ENCODE measurements around the gene SNAP91. TPM values are rescaled to one million over a fixed set of nuclear protein-coding genes. Genes with fewer than 3 reads are reported as not detected.

SNAP91 gene
- total and polyA plus RNA-seq, 2 of the 8 experiments (the other 6 are each of a cell fraction or from before 2014, with no cell fraction given): 1.3 to 1.5 TPM

DNA sequence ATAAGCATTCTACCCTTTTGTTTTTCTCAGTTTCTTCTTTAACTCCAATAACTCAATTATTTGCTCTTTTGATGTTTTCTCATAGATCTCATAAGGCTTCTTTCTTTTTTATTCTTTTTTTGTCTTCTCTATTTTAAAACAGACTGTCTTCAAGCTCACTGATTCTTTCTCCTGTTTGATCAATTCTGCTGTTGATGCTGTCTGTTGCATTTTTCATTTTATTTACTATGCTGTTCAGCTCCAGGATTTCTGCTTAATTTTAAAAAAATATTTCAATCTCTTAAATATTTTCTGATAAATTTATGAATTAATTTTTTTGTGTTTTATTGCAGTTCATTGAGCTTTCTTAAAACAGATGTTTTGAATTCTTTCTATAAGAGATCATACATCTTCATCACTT, 48.1 kb upstream of the SNAP91 start:
- no peak overlapping the region for H3K56ac ChIP-seq (replicated peaks; ENCODE audit: insufficient read length, low read depth, low read length)
- CTCF ChIA-PET (ENCODE audit: partially characterized antibody): interaction anchor here (1.6 kb wide), 1 partner anchor 142 kb away, joined by 3 read pairs; no protein-coding TSS in a partner anchor
- H3K79me1 ChIP-seq (ENCODE audit: low read depth, low read length): no peaks in the 10 kb centered on the region
- H3K4me1 ChIP-seq (replicated peaks in 1 of 4; ENCODE audit: control insufficient read depth in 3 of 4, insufficient read depth in 4 of 4, low read length in 3 of 4): no peaks in the 10 kb centered on the region
- FAIRE-seq (no peak), DNase-seq (ENCODE audit: low read depth in 1 of 2, low spot score in 2 of 2) (no peak)
- no peak overlapping the region for H2BK12ac ChIP-seq (ENCODE audit: low read depth, low read length)
- no peak overlapping the region for H2BK15ac ChIP-seq (ENCODE audit: low read length)
- no peak overlapping the region for H2BK20ac ChIP-seq (ENCODE audit: low read length)
- no peak overlapping the region for H2BK120ac ChIP-seq (replicated peaks; ENCODE audit: low read depth, low read length)
- no peak overlapping the region for H3K4me2 ChIP-seq (ENCODE audit: insufficient read depth in 1 of 2, low read depth in 2 of 2, low read length in 2 of 2)
- no peak overlapping the region for H2AFZ ChIP-seq (ENCODE audit: low read length)
- no peak overlapping the region for H3K4ac ChIP-seq (replicated peaks; ENCODE audit: insufficient read length, low read depth, low read length)
- 0 out of 4 replicates have a peak, but pooled peaks cover 0 to 3% of the 10 kb centered on the region in 2 experiments for H3K9me3 ChIP-seq (ENCODE audit: insufficient read depth in 2 of 2, low read depth in 1 of 2, low read length in 1 of 2)
- no peaks in the 10 kb centered on the region for H3K79me2 ChIP-seq (ENCODE audit: control insufficient read depth in 1 of 2, insufficient read depth in 2 of 2, low read length in 2 of 2)
- H3K4me3 ChIP-seq (ENCODE audit: extremely low read depth in 1 of 4, insufficient read depth in 2 of 4, low read depth in 3 of 4, low read length in 4 of 4): no peak overlapping the region
- no peak overlapping the region for H3K27ac ChIP-seq (ENCODE audit: low read depth, low read length)
- no peaks in the 10 kb centered on the region for H4K20me1 ChIP-seq (replicated peaks in 1 of 2; ENCODE audit: control insufficient read depth in 1 of 2, insufficient read depth in 2 of 2, low read length in 2 of 2)
- H3K36me3 ChIP-seq (ENCODE audit: control insufficient read depth in 2 of 4, insufficient read depth in 4 of 4, low read length in 3 of 4): no peaks in the 10 kb centered on the region
- H3K23ac ChIP-seq (ENCODE audit: insufficient read length): no peak overlapping the region
- H4K8ac ChIP-seq (ENCODE audit: extremely low read depth, insufficient read depth, low read length): no peak overlapping the region
- H4K91ac ChIP-seq (replicated peaks; ENCODE audit: insufficient read length, low read length): no peak overlapping the region
- POLR2A ChIA-PET (ENCODE audit: partially characterized antibody): no interaction called here
- H4K5ac ChIP-seq (ENCODE audit: insufficient read length, low read depth, low read length): no peak overlapping the region
- no peak overlapping the region for H3K18ac ChIP-seq (ENCODE audit: extremely low read depth, low read length)
- H2AK5ac ChIP-seq (ENCODE audit: low read depth, low read length): no peak overlapping the region
- H3K27me3 ChIP-seq (replicated peaks in 1 of 4; ENCODE audit: control insufficient read depth in 3 of 4, extremely low read depth in 1 of 4, insufficient read depth in 3 of 4, low read length in 3 of 4): no peaks in the 10 kb centered on the region
- H3K9ac ChIP-seq (replicated peaks in 1 of 4; ENCODE audit: extremely low read depth in 1 of 4, low read depth in 3 of 4, low read length in 3 of 4): no peak overlapping the region
- no peaks in the 10 kb centered on the region for H3K23me2 ChIP-seq (ENCODE audit: low read depth, low read length)
- no peak overlapping the region for H2BK5ac ChIP-seq (ENCODE audit: low read depth, low read length)
- TF ChIP-seq BRCA1 (IDR thresholded peaks at IDR 0.05; ENCODE audit: low read depth, low read length) (no peak), SIX5 (IDR thresholded peaks at IDR 0.05; ENCODE audit: low read depth, low read length) (no peak), TBP (IDR thresholded peaks at IDR 0.05; ENCODE audit: low read depth, low read length) (no peak), EGR1 (IDR thresholded peaks at IDR 0.05; ENCODE audit: borderline replicate concordance, low read depth, low read length) (no peak), SAP30 (IDR thresholded peaks at IDR 0.05; ENCODE audit: insufficient read depth, insufficient replicate concordance, low read length) (no peak), CHD1 (IDR thresholded peaks at IDR 0.05; ENCODE audit: low read depth, low read length) (no peak), TCF12 (IDR thresholded peaks at IDR 0.05; ENCODE audit: low read depth, low read length) (no peak), PHF8 (conservative IDR thresholded peaks at IDR 0.05; ENCODE audit: low read depth, low read length) (no peak)
- no peak overlapping the region for H3K14ac ChIP-seq (ENCODE audit: insufficient read length)
